ENCODE data around the gene MRPL45. TPM values are rescaled to one million over a fixed set of nuclear protein-coding genes. Genes with fewer than 3 reads are reported as not detected.

MRPL45 gene
- total and polyA plus RNA-seq, 10 of the 15 experiments (the other 5 are each of a cell fraction or from before 2014, with no cell fraction given): 37.5 to 128 (median 59.6) TPM

DNA sequence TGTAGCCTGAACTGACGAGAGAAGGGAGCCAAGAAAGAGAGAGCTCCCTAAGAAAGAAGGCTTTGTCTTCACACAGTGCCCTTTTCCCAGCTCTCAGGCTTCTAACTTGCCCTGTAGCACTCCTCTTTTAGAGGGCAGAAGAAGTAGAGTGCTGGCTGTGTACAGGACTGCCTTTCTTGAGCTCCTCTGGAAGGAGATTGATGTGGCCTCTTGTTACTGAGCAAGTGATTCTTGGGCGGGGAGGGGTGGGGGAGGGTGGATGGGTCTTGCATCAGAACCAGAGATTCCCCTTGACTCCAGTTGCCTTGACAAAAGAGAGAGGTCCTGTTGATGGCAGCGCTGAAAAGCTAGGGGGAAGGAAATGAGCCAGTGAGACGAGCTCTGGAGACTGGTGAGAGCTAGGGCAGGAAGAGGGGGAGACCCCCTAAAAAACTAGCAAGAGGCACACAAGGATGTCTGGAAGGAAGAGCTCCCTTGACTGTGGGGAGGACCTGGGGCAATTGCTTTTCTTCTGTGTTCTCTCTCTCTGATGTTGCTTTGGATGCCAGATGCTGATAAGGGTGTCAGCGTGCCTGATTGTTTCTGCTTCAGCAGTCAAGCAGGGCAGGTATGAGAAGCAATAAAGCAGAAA is 28.4 kb downstream of the MRPL45 start:
- in situ Hi-C loops (cut with MboI): no loop called here
- SMC1A ChIA-PET (ENCODE audit: uncharacterized antibody, unreplicated experiment): interaction anchor here (1.2 kb wide), 1 partner anchor 24 kb away, joined by 3 read pairs; no protein-coding TSS in a partner anchor

More for the DNA sequence above, 28.4 kb downstream of the MRPL45 start:
- no peaks in the 10 kb centered on the region; the same call in 1 of the 2 replicates for H3K4me1 ChIP-seq (ENCODE audit: control insufficient read depth, insufficient read depth, low read length)
- H3K27me3 ChIP-seq (replicated peaks in 1 of 2; ENCODE audit: control insufficient read depth in 2 of 2, insufficient read depth in 2 of 2, low read length in 1 of 2): no peaks in the 10 kb centered on the region
- DNase-seq (ENCODE audit: low read depth, low spot score) (no peak), ATAC-seq (peak; percentile 22; the same call in 1 of the 3 replicates), FAIRE-seq (no peak)
- WGBS (ENCODE audit: insufficient coverage, insufficient replicate concordance, low lambda C conversion rate, missing lambda C conversion rate): 33% methylated on average over 5 of the region's 5 CpGs
- H2AFZ ChIP-seq (ENCODE audit: control insufficient read depth, low read depth, low read length): no peak overlapping the region
- no peak overlapping the region for H3K4me3 ChIP-seq
- H4K20me1 ChIP-seq (ENCODE audit: control insufficient read depth, insufficient read depth): no peaks in the 10 kb centered on the region
- TF ChIP-seq RCOR1 (conservative IDR thresholded peaks at IDR 0.05; ENCODE audit: low read depth, low read length) (no peak), BACH1 (IDR thresholded peaks at IDR 0.05; ENCODE audit: borderline replicate concordance) (no peak), MEF2A (IDR thresholded peaks at IDR 0.05; ENCODE audit: insufficient read depth, low read depth, low read length) (no peak), BCLAF1 (IDR thresholded peaks at IDR 0.05) (no peak)
- TF ChIP-seq, protein P1, sequence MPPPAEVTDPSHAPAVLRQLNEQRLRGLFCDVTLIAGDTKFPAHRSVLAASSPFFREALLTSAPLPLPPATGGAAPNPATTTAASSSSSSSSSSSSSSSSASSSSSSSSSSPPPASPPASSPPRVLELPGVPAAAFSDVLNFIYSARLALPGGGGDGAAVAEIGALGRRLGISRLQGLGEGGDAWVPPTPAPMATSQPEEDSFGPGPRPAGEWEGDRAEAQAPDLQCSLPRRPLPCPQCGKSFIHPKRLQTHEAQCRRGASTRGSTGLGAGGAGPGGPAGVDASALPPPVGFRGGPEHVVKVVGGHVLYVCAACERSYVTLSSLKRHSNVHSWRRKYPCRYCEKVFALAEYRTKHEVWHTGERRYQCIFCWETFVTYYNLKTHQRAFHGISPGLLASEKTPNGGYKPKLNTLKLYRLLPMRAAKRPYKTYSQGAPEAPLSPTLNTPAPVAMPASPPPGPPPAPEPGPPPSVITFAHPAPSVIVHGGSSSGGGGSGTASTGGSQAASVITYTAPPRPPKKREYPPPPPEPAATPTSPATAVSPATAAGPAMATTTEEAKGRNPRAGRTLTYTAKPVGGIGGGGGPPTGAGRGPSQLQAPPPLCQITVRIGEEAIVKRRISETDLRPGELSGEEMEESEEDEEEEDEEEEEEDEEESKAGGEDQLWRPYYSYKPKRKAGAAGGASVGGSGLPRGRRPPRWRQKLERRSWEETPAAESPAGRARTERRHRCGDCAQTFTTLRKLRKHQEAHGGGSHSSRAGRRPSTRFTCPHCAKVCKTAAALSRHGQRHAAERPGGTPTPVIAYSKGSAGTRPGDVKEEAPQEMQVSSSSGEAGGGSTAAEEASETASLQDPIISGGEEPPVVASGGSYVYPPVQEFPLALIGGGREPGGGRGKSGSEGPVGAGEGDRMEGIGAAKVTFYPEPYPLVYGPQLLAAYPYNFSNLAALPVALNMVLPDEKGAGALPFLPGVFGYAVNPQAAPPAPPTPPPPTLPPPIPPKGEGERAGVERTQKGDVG (CRISPR knock-in tag; IDR thresholded peaks at IDR 0.05): no peak
- H3K4me2 ChIP-seq (ENCODE audit: control insufficient read depth, insufficient read depth): no peak overlapping the region
- intact Hi-C loops (cut with micrococcal nuclease; ENCODE audit: unreplicated experiment): no loop called here
- no peak overlapping the region for H3K27ac ChIP-seq (ENCODE audit: control insufficient read depth, insufficient read depth)
- H3K9me3 ChIP-seq (replicated peaks; ENCODE audit: control insufficient read depth, insufficient read depth, low read length): no peaks in the 10 kb centered on the region; the same call in 2 of the 3 replicates
- POLR2A ChIA-PET: interaction anchor here (1.8 kb wide), 1 partner anchor 24 kb away, joined by 6 read pairs; no protein-coding TSS in a partner anchor
- no peak overlapping the region for H3K9ac ChIP-seq (ENCODE audit: control insufficient read depth, insufficient read depth, low read length)
- no TSS peak for BruUV-seq (replicated peaks)
- peaks cover 3 to 11% of the 10 kb centered on the region in 2 experiments for H3K36me3 ChIP-seq (ENCODE audit: control insufficient read depth in 2 of 2, insufficient read depth in 2 of 2, low read length in 1 of 2)
- CTCF ChIA-PET: interaction anchor here (1.0 to 4.5 kb wide), 5 partner anchors 7 to 89 kb away, joined by 3 to 36 read pairs (median 7); no protein-coding TSS in a partner anchor
- RAD21 ChIA-PET (ENCODE audit: unreplicated experiment): interaction anchor here (0.8 to 1.8 kb wide), 4 partner anchors 24 to 161 kb away, joined by 3 to 6 read pairs (median 3); no protein-coding TSS in a partner anchor
- no peaks in the 10 kb centered on the region for H3K79me2 ChIP-seq (ENCODE audit: control insufficient read depth, insufficient read depth, low read length)

Measured in GM12878 (cell line).